Activated T-cell treated with anti-CD3 and anti-CD28 coated beads for 48 hours (primary cell): ENCODE results near the gene OSBPL3.
"Not testable (repeated sequence)": the region's sequence is repeated elsewhere in the genome, so short reads cannot be mapped to it uniquely, and the experiment has no call there.

ENCODE experiments used
- DNase-seq: peaks from one replicate; pipeline ENCODE4 v3.0.0-alpha.2; 2020; ENCODE audit warnings: low read depth

Gene OSBPL3

DNA sequence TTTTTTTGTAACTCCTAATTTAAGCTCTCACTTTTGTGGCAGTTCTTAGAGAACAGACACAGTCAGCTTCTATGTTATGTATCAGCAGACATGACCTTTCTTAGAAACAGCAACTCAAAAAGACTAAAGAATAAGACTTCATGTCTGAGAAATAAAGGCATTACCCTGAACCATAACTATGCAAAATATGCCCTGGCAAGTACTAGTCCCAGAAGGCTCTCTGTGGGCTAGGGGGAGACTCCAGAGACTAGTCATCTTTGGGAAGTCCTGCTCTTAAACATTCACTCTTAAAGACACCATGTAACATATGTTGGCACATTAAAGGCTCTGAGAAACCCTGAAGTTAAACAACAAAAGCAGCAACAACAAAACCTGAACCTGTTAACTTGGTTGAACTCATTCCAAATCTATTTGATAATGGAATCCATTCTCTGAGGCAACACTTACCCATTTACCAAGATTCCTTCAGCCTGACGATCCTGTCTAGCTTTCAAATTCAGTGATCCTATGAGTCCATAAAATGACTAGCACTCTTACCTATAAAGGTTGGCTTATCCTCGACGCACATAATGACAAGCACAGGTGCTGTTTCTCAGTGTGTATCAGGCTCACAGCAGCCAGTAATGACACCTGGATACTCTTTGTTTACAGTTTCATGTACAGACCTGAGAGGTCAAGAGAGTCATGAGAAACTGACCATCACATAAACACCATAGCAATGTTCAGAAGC lies 62.3 kb downstream of the OSBPL3 start:
- DNase-seq = no peak

GRCh38 chr7:24916463-24917040 lies 63.4 kb downstream of the OSBPL3 start:
- DNase-seq = no peak

GRCh38 chr7:24914465-24914859 lies 65.5 kb downstream of the OSBPL3 start:
- DNase-seq = no peak

DNA sequence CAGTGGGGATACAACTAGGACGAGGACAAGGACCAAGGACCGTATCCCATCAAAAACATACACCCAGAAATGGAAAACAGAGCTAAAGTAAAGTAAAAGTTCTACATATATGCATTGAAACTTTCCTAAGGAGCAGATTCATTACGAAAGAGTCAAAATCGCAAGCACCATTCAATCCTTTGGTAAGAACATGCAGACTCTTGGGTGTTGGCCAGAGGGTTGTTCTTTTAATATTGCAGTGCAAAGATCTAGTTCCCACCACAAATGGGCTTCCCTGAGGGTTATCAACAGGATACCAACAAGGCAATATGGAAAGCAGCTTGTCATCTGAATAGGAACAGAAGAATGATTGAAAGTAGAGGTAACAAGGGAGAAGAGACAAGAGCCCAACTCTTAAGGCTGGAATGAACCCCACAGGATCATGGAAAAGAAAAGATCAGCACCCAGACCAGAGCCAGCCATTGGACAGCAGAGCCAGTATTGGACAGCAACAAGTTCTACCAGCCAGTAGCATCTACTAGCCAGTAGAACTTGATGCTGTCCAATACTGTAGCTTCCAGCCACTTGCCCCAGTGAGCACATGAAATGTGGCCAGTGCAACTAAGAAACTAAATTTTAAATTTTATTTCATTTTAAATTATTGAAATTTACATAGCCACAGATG lies 66.0 kb downstream of the OSBPL3 start:
- DNase-seq = no peak

GRCh38 chr7:24912874-24913514 lies 67.0 kb downstream of the OSBPL3 start:
- DNase-seq = no peak

DNA sequence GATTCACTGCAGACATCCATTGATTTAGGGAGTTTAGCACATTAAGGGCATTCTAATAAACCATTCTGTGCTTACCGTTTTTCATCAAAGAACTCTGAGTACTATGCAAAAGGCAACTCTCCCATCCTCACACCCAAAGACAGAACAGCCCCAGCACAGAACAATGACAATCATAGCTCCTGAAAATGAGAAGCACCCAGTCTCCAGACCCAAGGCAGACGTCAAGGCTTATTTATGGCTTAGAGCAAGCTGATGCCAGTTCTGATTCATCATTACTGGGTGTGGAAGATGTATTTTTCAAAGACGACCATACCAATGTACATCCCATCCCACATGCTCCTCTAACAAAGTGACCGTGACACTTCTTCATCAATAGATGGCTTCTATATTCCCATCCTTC lies 67.6 kb downstream of the OSBPL3 start:
- DNase-seq = no peak

GRCh38 chr7:24911213-24911603 lies 68.8 kb downstream of the OSBPL3 start:
- DNase-seq = no peak

DNA sequence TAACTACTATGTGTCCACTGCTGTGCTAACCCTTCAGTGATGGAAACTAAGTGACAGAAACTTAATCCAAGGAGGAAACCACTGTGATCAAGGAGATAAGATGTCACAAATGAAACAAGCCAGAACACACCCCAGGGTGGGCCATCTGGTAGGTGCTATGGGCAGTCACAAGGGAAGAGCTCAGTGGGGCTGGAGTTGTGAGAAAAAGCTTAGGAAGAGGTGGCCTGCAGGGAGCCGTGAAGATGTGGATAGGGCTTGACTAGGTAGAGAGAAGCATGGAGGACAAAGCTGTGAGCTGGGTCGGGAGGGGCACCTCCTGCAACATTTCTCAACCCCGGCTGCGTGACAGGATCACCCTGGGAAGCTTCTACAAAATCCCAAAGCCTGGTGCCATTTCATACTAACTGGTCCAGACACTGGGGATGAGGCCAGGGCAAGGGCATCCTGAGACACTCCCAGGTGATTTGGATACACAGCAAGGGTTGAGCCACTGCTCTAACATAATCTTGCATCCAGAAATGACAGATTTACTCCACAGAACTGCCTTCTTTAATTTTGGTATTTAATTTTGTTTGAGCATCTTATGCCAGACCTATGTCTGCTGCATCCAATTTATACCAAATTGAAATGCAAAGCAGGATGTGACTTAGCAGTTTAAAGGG lies 69.3 kb downstream of the OSBPL3 start:
- DNase-seq = no peak

DNA sequence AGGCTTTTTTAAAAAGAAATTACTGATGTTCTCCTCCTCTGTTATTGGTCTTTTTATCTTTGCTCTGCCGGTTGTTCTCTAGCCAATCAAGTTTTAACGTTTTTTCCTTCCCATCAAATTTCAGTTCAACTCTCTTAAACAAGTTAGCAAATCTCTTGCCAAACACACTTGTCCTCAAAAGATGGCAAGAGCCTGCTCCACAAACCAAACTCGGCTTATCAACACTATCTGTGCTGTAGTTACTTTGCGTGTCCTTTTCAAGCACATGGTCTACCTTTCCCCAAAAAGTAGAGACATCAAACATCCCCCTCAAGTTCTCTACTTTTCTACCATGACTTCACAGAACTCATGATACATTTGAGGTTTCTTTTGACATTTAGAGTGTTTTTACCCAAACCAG lies 71.3 kb downstream of the OSBPL3 start:
- no peak for DNase-seq

GRCh38 chr7:24908166-24908565 lies 71.8 kb downstream of the OSBPL3 start:
- DNase-seq = no peak

DNA sequence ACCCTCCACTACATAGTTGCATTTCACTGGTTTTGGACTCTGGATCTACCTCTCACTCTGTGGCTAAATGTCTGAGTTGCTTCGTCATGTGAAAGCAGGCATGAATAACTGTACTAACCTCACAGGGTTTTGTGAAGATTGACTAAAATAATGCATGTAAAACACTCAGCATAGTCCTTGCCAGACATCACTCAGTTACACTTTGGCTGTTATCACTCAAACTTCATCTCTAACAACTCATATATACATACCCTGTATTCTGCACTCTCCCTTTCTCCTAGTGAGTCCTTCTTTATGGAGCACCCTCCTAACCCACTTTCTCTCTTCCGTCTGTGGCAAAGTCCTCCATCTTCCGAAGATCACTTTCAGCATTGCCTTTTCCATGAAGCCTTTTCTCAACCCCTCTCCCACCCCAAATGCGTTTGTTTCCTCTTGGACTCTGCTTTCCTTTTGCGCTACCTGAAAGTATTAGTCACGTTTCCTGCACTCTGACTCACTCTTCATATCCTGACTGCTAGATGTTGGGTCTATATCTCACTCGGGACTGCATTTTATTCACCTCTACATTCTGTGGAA lies 72.6 kb downstream of the OSBPL3 start:
- no peak for DNase-seq

DNA sequence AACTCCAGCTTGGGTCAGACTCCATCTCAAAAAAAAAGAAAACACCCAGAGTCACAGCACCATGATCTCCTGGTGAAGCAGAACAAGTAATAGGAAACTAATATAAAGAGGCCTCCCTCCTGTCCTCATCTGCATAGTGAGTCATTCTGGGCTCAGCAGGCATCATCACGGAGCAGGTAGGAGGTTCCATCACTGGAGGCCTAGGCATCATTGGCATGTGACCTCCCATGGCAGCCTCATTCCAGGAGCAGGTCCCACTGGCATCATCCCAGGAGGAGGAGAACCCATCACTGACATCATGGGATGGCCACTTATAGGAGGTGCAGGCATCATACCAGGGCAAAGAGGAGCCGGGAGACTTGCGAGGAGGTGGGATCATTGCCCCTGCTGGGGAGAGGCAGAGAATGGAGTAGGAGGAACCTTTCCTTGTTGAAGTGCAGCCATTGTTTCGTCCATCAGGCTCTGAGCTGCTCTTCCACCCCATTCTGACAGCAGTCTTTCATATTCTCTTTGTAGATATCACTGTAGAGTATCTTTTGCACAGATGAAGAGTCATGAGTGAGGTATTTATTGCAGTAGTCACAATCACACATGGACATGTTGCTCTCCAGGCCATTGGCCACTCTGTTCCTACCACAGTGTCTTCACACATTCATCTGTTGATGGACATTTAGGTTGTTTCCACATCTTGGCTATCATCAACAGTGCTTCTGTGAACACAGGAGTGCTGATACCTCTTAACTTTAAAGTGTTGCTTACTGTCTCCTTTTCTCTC lies 73.8 kb downstream of the OSBPL3 start:
- no peak for DNase-seq

- not testable (repeated sequence) for DNase-seq
Observed at GRCh38 chr7:24903992-24904391, 76.0 kb downstream of the OSBPL3 start.

DNA sequence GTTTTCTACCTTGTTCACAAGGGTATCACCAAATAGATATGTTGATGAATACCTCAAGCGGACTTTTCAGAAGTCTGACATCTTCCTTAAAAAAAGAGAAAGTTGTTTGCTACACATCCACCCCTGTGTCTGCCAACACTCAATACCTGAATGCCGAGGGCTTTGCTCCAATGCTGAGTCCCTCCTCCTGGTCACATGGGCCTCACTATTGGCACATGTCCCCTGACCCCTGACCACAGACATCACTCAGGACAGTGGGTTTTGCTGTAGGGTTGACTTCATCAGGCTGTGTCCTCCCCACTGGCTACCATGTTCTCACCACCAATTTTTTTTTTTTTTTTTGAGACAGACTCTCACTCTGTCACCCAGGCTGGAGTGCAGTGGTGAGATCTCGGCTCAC lies 76.4 kb downstream of the OSBPL3 start:
- no peak for DNase-seq

DNA sequence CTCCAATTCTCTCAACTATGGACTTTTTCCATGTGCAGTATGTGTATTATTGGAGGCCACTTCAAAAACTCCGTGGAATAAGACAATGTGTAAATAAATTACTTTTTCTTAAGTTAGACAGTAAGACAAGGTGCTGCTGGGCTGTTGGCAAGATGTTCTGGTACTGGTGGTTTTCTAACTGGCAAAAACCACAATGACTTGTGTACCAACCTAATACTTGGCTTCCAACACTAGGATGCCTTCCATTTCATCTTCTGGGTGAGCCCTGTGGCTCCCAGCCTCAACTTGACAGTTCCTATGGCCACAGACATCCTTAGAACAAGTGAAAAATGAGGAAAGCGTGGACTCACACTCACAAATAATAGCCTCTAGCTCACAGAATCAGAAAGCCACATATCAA lies 77.0 kb downstream of the OSBPL3 start:
- DNase-seq = no peak

GRCh38 chr7:24902276-24902675 lies 77.7 kb downstream of the OSBPL3 start:
- DNase-seq = no peak

DNA sequence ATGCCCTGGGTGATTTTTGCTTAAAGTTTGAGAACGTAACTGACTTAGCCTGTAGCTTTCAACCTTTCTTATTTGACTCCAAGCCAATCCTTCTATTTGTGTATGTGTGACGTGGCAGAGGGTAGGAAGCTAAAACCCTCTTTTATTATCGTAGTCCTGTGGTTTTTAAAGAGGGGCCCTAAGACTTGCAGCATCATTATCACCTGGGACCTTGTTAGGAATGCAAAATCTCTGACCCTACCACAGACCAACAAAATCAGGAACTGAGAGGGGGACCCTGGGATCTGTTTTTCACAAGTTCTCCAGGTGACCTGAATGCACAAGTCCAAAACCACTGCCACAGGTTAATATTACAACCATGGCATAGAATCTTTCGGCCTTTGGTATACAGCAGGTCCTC lies 80.1 kb downstream of the OSBPL3 start:
- DNase-seq = no peak

DNA sequence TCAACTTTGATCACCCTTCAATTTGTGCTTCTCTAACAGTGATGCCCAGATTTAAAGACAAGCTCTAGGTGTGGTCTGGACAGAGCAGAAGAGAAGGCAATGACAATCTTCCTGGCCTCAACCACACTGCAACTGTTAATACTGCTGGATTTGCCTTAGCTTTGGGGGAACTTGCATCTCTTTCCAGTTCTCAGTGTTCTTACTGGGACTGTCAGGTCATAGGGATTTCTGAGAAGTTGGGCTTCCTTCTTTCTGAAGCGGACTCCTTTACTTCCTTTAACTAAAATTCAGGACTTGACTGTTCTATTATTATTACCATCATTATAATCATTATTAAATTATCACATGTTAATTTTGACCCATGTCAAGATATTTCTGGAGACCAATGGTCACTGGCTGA lies 80.8 kb downstream of the OSBPL3 start:
- no peak for DNase-seq

- DNase-seq = no peak
Observed at GRCh38 chr7:24898691-24899090, 81.3 kb downstream of the OSBPL3 start.

DNA sequence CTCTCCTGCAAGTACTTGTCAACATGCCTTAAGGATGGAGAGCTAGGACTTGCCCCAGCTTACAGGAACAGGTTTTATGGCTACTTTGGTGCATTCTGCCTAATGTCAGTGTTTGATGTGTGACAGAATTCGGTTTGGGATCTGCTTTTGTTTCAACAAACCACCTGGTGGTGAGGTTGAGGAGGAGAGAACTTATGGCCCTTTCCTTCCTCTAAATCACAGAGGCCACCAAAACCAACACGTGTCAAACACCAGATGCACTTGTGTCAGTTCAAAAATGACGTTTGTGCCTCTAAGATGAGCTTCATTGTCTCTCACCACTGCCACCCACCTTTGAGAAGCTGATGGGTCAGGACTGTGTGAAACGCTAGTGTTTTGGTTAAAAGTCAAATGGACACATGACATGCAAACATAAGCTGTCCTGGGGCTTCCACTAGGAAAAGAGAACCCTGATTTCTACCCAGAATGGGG lies 83.9 kb downstream of the OSBPL3 start:
- DNase-seq = no peak
